Measurements from ENCODE around the gene LDLRAD3. TPM values are rescaled to one million over a fixed set of nuclear protein-coding genes. Genes with fewer than 3 reads are reported as not detected.

Gene LDLRAD3
- total and polyA plus RNA-seq, 5 experiments from 2014 or later, result not detected

- POLR2A ChIA-PET, result no interaction called here
- Mint-ChIP-seq H3K27me3 (peaks cover 5 to 51% (median 11%) of the 10 kb centered on the region in 5 donors), H3K4me3 (no peak overlapping the region), H3K9me3 (peaks cover 0 to 9% (median under 1%) of the 10 kb centered on the region in 9 donors), H3K36me3 (peaks cover 0 to 2% (median 0%) of the 10 kb centered on the region in 3 donors), H3K27ac (no peak overlapping the region), H3K4me1 (no peaks in the 10 kb centered on the region)
- no peak for DNase-seq
- ATAC-seq, result no peak
Measured at GRCh38 chr11:36071917-36072500, 128.1 kb downstream of the LDLRAD3 start.

GRCh38 chr11:36073411-36074203, 129.7 kb downstream of the LDLRAD3 start:
- Mint-ChIP-seq H3K27me3 (peaks cover 5 to 53% (median 11%) of the 10 kb centered on the region in 5 donors), H3K27ac (no peak overlapping the region), H3K4me3 (no peak overlapping the region), H3K36me3 (no peaks in the 10 kb centered on the region), H3K9me3 (peaks cover 0 to 4% (median 0%) of the 10 kb centered on the region in 9 donors), H3K4me1 (no peaks in the 10 kb centered on the region)
- ATAC-seq, result no peak
- POLR2A ChIA-PET, result no interaction called here
- no peak for DNase-seq

GRCh38 chr11:36074941-36075431, 131.1 kb downstream of the LDLRAD3 start:
- H3K9me3 Mint-ChIP-seq, result no peaks in the 10 kb centered on the region
- H3K27me3 Mint-ChIP-seq, result peaks cover 5 to 60% (median 11%) of the 10 kb centered on the region in 5 donors
- POLR2A ChIA-PET, result no interaction called here
- H3K4me1 Mint-ChIP-seq, result no peaks in the 10 kb centered on the region
- no peak overlapping the region for H3K4me3 Mint-ChIP-seq
- no peak overlapping the region for H3K27ac Mint-ChIP-seq
- no peaks in the 10 kb centered on the region for H3K36me3 Mint-ChIP-seq
- no peak for ATAC-seq
- DNase-seq, result no peak

GRCh38 chr11:36077368-36077767, 133.5 kb downstream of the LDLRAD3 start:
- H3K4me3 Mint-ChIP-seq, result no peak overlapping the region
- H3K27me3 Mint-ChIP-seq, result peaks cover 0 to 41% (median 8%) of the 10 kb centered on the region in 5 donors
- DNase-seq (no peak), ATAC-seq (no peak)
- POLR2A ChIA-PET, result no interaction called here
- no peak overlapping the region for H3K27ac Mint-ChIP-seq
- no peaks in the 10 kb centered on the region for H3K4me1 Mint-ChIP-seq
- H3K9me3 Mint-ChIP-seq, result peaks cover 0 to 2% (median 0%) of the 10 kb centered on the region in 9 donors
- no peaks in the 10 kb centered on the region for H3K36me3 Mint-ChIP-seq

- H3K4me3 Mint-ChIP-seq, result no peak overlapping the region
- H3K36me3 Mint-ChIP-seq, result no peaks in the 10 kb centered on the region
- no peak overlapping the region for H3K27ac Mint-ChIP-seq
- DNase-seq, result no peak
- peaks cover 2 to 34% (median 8%) of the 10 kb centered on the region in 5 donors for H3K27me3 Mint-ChIP-seq
- POLR2A ChIA-PET, result no interaction called here
- ATAC-seq, result no peak
- peaks cover 0 to 9% (median 0%) of the 10 kb centered on the region in 9 donors for H3K9me3 Mint-ChIP-seq
- H3K4me1 Mint-ChIP-seq, result no peaks in the 10 kb centered on the region
Measured at GRCh38 chr11:36077886-36078685, 134.2 kb downstream of the LDLRAD3 start.

GRCh38 chr11:36078686-36079055, 134.8 kb downstream of the LDLRAD3 start:
- H3K36me3 Mint-ChIP-seq, result no peaks in the 10 kb centered on the region
- peaks cover 2 to 28% (median 8%) of the 10 kb centered on the region in 5 donors for H3K27me3 Mint-ChIP-seq
- ATAC-seq (no peak), DNase-seq (no peak)
- H3K9me3 Mint-ChIP-seq, result peaks cover 0 to 10% (median 0%) of the 10 kb centered on the region in 9 donors
- no peaks in the 10 kb centered on the region for H3K4me1 Mint-ChIP-seq
- POLR2A ChIA-PET, result no interaction called here
- H3K27ac Mint-ChIP-seq, result no peak overlapping the region
- H3K4me3 Mint-ChIP-seq, result no peak overlapping the region

GRCh38 chr11:36079878-36080675, 136.2 kb downstream of the LDLRAD3 start:
- peaks cover 0 to 6% (median 0%) of the 10 kb centered on the region in 3 donors for H3K36me3 Mint-ChIP-seq
- ATAC-seq (no peak), DNase-seq (no peak)
- POLR2A ChIA-PET, result no interaction called here
- no peak overlapping the region for H3K4me3 Mint-ChIP-seq
- no peaks in the 10 kb centered on the region for H3K4me1 Mint-ChIP-seq
- H3K27ac Mint-ChIP-seq, result no peak overlapping the region
- H3K9me3 Mint-ChIP-seq, result peaks cover 0 to 13% (median 5%) of the 10 kb centered on the region in 9 donors
- H3K27me3 Mint-ChIP-seq, result peaks cover 2 to 20% (median 8%) of the 10 kb centered on the region in 5 donors

- Mint-ChIP-seq H3K27ac (no peak overlapping the region), H3K27me3 (peaks cover 2 to 20% (median 8%) of the 10 kb centered on the region in 5 donors), H3K4me1 (no peaks in the 10 kb centered on the region), H3K36me3 (peaks cover 0 to 9% (median 0%) of the 10 kb centered on the region in 3 donors), H3K9me3 (peaks cover 0 to 21% (median 10%) of the 10 kb centered on the region in 9 donors), H3K4me3 (no peak overlapping the region)
- POLR2A ChIA-PET, result no interaction called here
- DNase-seq (no peak), ATAC-seq (no peak)
Measured at GRCh38 chr11:36081274-36081945, 137.5 kb downstream of the LDLRAD3 start.

GRCh38 chr11:36086366-36086765, 142.5 kb downstream of the LDLRAD3 start:
- H3K9me3 Mint-ChIP-seq, result peaks cover 0 to 31% (median 14%) of the 10 kb centered on the region in 9 donors
- POLR2A ChIA-PET, result no interaction called here
- peaks cover 0 to 3% (median 0%) of the 10 kb centered on the region in 4 donors for H3K4me1 Mint-ChIP-seq
- ATAC-seq, result no peak
- H3K36me3 Mint-ChIP-seq, result peaks cover 0 to 15% (median 0%) of the 10 kb centered on the region in 3 donors
- no peak for DNase-seq
- no peak overlapping the region for H3K4me3 Mint-ChIP-seq
- H3K27me3 Mint-ChIP-seq, result peaks cover 12 to 32% (median 12%) of the 10 kb centered on the region in 5 donors
- no peak overlapping the region for H3K27ac Mint-ChIP-seq

- ATAC-seq, result no peak
- no peak overlapping the region for H3K27ac Mint-ChIP-seq
- DNase-seq, result no peak
- POLR2A ChIA-PET, result no interaction called here
- H3K9me3 Mint-ChIP-seq, result peaks cover 0 to 31% (median 10%) of the 10 kb centered on the region in 9 donors
- H3K27me3 Mint-ChIP-seq, result peaks cover 14 to 47% (median 20%) of the 10 kb centered on the region in 5 donors
- H3K4me3 Mint-ChIP-seq, result no peak overlapping the region
- H3K4me1 Mint-ChIP-seq, result peaks cover 0 to 3% (median 0%) of the 10 kb centered on the region in 4 donors
- peaks cover 0 to 15% (median 0%) of the 10 kb centered on the region in 3 donors for H3K36me3 Mint-ChIP-seq
Measured at GRCh38 chr11:36088266-36088972, 144.6 kb downstream of the LDLRAD3 start.

GRCh38 chr11:36089920-36090319, 146.1 kb downstream of the LDLRAD3 start:
- Mint-ChIP-seq H3K4me1 (peaks cover 0 to 3% (median 0%) of the 10 kb centered on the region in 4 donors), H3K27me3 (peaks cover 21 to 59% (median 24%) of the 10 kb centered on the region in 5 donors), H3K27ac (no peak overlapping the region), H3K36me3 (peaks cover 0 to 14% (median 0%) of the 10 kb centered on the region in 3 donors), H3K9me3 (peaks cover 0 to 26% (median 10%) of the 10 kb centered on the region in 9 donors), H3K4me3 (no peak overlapping the region)
- POLR2A ChIA-PET, result no interaction called here
- ATAC-seq, result no peak
- no peak for DNase-seq
